Keratinocyte (primary cell): ENCODE measurements around the gene SMIM23. TPM values are rescaled to one million over a fixed set of nuclear protein-coding genes. Genes with fewer than 3 reads are reported as not detected.

Source experiments
- DNase-seq: peaks from one replicate; pipeline ENCODE4 v3.0.0-alpha.2; 2011; ENCODE audit warnings: low read depth, missing footprints, low spot score
- FAIRE-seq: peaks from 2 replicates; lab custom pipeline; 2011; peaks lifted over from hg19 to GRCh38; lab: Jason Lieb, UNC
- H2AFZ ChIP-seq: 2 replicates; pipeline ENCODE4 v1.6.0; 2012; ENCODE audit warnings: low read length, control low read depth, inconsistent platforms; ENCODE audit not compliant: control insufficient read depth
- H3K27ac ChIP-seq: 2 replicates; pipeline ENCODE4 v1.5.1; 2011; ENCODE audit warnings: low read length; ENCODE audit not compliant: control insufficient read depth, insufficient read depth
- H3K27me3 ChIP-seq: 3 replicates; pipeline ENCODE4 v1.6.0; 2011; ENCODE audit warnings: low read length; ENCODE audit not compliant: control insufficient read depth, insufficient read depth; ENCODE audit errors: extremely low read depth
- H3K36me3 ChIP-seq, 2 experiments: 2 replicates in 1 of 2; 3 replicates in 1 of 2; pipeline ENCODE4 v1.5.1; 2011; ENCODE audit warnings: low read length in 2 of 2, mild to moderate bottlenecking in 1 of 2; ENCODE audit not compliant: control insufficient read depth in 2 of 2, insufficient read depth in 2 of 2; ENCODE audit errors: extremely low read depth in 1 of 2
- H3K4me1 ChIP-seq: 3 replicates; pipeline ENCODE4 v1.5.1; 2011; ENCODE audit warnings: low read length; ENCODE audit not compliant: control insufficient read depth, insufficient read depth; ENCODE audit errors: extremely low read depth
- H3K4me2 ChIP-seq: 3 replicates; pipeline ENCODE4 v1.6.0; 2011; ENCODE audit warnings: low read depth, low read length; ENCODE audit not compliant: control insufficient read depth, insufficient read depth; ENCODE audit errors: extremely low read depth
- H3K4me3 ChIP-seq, 3 experiments: fragments of 200-600 bp in 1 of 3; sonication (generic) in 1 of 3; 2 replicates in 2 of 3; 3 replicates in 1 of 3; pipeline ENCODE4 v1.5.1; 2011 to 2016; ENCODE audit warnings: low read length in 3 of 3, mild to moderate bottlenecking in 3 of 3, control low read depth in 2 of 3, inconsistent platforms in 1 of 3, low read depth in 1 of 3, mixed read lengths in 1 of 3, mixed run types in 1 of 3, moderate library complexity in 1 of 3; ENCODE audit not compliant: control insufficient read depth in 2 of 3, insufficient read depth in 2 of 3; ENCODE audit errors: extremely low read depth in 1 of 3
- H3K79me2 ChIP-seq: 2 replicates; pipeline ENCODE4 v1.6.0; 2012; ENCODE audit warnings: low read length; ENCODE audit not compliant: control insufficient read depth, insufficient read depth
- H3K9ac ChIP-seq: 3 replicates; pipeline ENCODE4 v1.6.0; 2011; ENCODE audit warnings: low read length; ENCODE audit not compliant: control insufficient read depth, insufficient read depth; ENCODE audit errors: extremely low read depth
- H3K9me1 ChIP-seq: 3 replicates; pipeline ENCODE4 v1.6.0; 2011; ENCODE audit warnings: low read length; ENCODE audit not compliant: control insufficient read depth, insufficient read depth; ENCODE audit errors: extremely low read depth
- H3K9me3 ChIP-seq: 2 replicates; pipeline ENCODE4 v1.5.1; 2012; ENCODE audit warnings: low read depth, low read length; ENCODE audit not compliant: control insufficient read depth
- H4K20me1 ChIP-seq: 3 replicates; pipeline ENCODE4 v1.6.0; 2011; ENCODE audit warnings: low read length; ENCODE audit not compliant: control insufficient read depth, insufficient read depth; ENCODE audit errors: extremely low read depth
- EZH2 ChIP-seq: IDR thresholded peaks from one replicate; pipeline ENCODE4 v1.6.1; 2012; ENCODE audit warnings: inconsistent platforms, mild to moderate bottlenecking, low read length, moderate library complexity
- dilution Hi-C: fragments of 300-500 bp; cut with MboI; formaldehyde crosslinking; loops from one replicate; pipeline ENCODE4 v1.7.0; 2020; ENCODE audit warnings: low sequenced_read_pairs; ENCODE audit not compliant: extremely low pct_ligation_motif_present
- polyA plus RNA-seq, 5 experiments: library from polyadenylated mRNA; depleted of rRNA in 3 of 5; stranded (reverse) in 3 of 5; stranded (forward) in 1 of 5; unstranded in 1 of 5; fragments of >200 nt; gene quantifications; 1 replicate in 1 of 5; 2 replicates in 3 of 5; 3 replicates in 1 of 5; pipeline versions ENCODE4 v1.2.1 to v1.2.3, GENCODE V29; 2011 to 2012; ENCODE audit warnings: missing spikeins in 2 of 5, low read depth in 1 of 5, low replicate concordance in 1 of 5
- TF ChIP-seq, protein P1 (sequence below), 3 experiments: IDR thresholded peaks in 1 of 3; conservative IDR thresholded peaks in 1 of 3; optimal IDR thresholded peaks in 1 of 3; 2 replicates in 2 of 3; 3 replicates in 1 of 3; pipeline versions ENCODE3 to v1.5.1; 2011; ENCODE audit warnings: low read length in 3 of 3, mild to moderate bottlenecking in 3 of 3, moderate library complexity in 2 of 3, control low read depth in 1 of 3, inconsistent platforms in 1 of 3; ENCODE audit not compliant: insufficient read depth in 2 of 3; ENCODE audit errors: extremely low read depth in 1 of 3

The SMIM23 gene
- polyA plus RNA-seq, 1 donor (not counting 4 experiments of a cell fraction or from before 2014, with no cell fraction given), result not detected

DNA sequence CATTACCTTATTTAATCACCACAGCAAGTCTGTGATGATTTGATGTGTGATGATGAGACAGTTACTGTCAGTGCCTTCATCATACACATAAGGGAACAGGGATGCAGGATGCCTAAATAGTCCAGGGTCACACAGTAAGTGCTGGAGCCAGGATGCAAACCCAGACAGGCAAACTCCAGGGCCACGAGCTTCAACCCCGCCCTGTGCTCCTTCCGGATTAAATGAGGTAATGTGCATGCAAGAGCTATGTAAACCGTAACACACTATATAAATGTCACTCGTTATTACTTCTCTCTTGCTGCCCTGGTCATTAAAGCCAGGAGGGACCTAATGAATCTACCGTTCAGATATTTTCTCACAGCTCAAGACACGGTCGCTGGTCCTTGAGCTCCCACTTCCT, 12.8 kb downstream of the SMIM23 start:
- no peak overlapping the region for H3K27ac ChIP-seq
- H2AFZ ChIP-seq, result no peak overlapping the region
- no peaks in the 10 kb centered on the region for H3K9me3 ChIP-seq
- no peak for DNase-seq
- H3K4me3 ChIP-seq, result no peak overlapping the region
- dilution Hi-C loops, result no loop called here
- no peaks in the 10 kb centered on the region for H3K36me3 ChIP-seq
- TF ChIP-seq, protein P1, sequence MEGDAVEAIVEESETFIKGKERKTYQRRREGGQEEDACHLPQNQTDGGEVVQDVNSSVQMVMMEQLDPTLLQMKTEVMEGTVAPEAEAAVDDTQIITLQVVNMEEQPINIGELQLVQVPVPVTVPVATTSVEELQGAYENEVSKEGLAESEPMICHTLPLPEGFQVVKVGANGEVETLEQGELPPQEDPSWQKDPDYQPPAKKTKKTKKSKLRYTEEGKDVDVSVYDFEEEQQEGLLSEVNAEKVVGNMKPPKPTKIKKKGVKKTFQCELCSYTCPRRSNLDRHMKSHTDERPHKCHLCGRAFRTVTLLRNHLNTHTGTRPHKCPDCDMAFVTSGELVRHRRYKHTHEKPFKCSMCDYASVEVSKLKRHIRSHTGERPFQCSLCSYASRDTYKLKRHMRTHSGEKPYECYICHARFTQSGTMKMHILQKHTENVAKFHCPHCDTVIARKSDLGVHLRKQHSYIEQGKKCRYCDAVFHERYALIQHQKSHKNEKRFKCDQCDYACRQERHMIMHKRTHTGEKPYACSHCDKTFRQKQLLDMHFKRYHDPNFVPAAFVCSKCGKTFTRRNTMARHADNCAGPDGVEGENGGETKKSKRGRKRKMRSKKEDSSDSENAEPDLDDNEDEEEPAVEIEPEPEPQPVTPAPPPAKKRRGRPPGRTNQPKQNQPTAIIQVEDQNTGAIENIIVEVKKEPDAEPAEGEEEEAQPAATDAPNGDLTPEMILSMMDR (optimal IDR thresholded peaks at IDR 0.05 in 1 of 3, IDR thresholded peaks at IDR 0.05 in 1 of 3, conservative IDR thresholded peaks at IDR 0.05 in 1 of 3; ENCODE audit: extremely low read depth in 1 of 3, insufficient read depth in 2 of 3, low read length in 3 of 3), result no peak
- TF ChIP-seq EZH2, result no peak
- H3K79me2 ChIP-seq, result no peaks in the 10 kb centered on the region
- no peaks in the 10 kb centered on the region for H4K20me1 ChIP-seq
- H3K27me3 ChIP-seq, result no peaks in the 10 kb centered on the region
- H3K4me1 ChIP-seq, result no peaks in the 10 kb centered on the region
- H3K4me2 ChIP-seq, result no peak overlapping the region
- no peak overlapping the region for H3K9ac ChIP-seq
- FAIRE-seq, result no peak
- H3K9me1 ChIP-seq, result no peaks in the 10 kb centered on the region

DNA sequence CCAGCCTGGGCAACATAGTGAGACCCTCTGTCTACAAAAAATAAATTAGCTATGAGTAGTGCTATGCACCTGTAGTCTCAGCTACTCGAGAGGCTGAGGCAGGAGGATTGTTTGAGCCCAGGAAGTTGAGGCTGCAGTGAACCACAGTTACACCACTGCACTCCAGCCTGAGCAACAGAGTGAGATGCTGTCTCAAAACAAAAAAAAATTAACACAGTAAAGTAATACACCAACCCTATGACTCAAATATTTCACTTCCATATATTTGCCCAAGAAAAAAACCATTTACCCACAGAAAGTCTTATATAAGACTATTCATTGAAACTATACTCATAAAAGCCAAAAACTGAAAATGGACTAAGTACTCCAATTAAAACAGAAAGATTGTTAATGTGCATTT, 16.2 kb downstream of the SMIM23 start:
- no peak overlapping the region for H3K4me2 ChIP-seq
- H3K79me2 ChIP-seq, result no peaks in the 10 kb centered on the region
- H3K9me3 ChIP-seq, result no peaks in the 10 kb centered on the region
- no peak for DNase-seq
- no peak for TF ChIP-seq EZH2
- TF ChIP-seq, protein P1 (optimal IDR thresholded peaks at IDR 0.05 in 1 of 3, IDR thresholded peaks at IDR 0.05 in 1 of 3, conservative IDR thresholded peaks at IDR 0.05 in 1 of 3; ENCODE audit: extremely low read depth in 1 of 3, insufficient read depth in 2 of 3, low read length in 3 of 3), result no peak
- dilution Hi-C loops, result no loop called here
- no peaks in the 10 kb centered on the region for H3K36me3 ChIP-seq
- peaks cover 20% of the 10 kb centered on the region for H3K27me3 ChIP-seq
- no peak overlapping the region for H2AFZ ChIP-seq
- no peaks in the 10 kb centered on the region for H4K20me1 ChIP-seq
- H3K9ac ChIP-seq, result no peak overlapping the region
- no peaks in the 10 kb centered on the region for H3K9me1 ChIP-seq
- peaks cover 1% of the 10 kb centered on the region for H3K4me1 ChIP-seq
- FAIRE-seq, result no peak
- H3K4me3 ChIP-seq, result no peak overlapping the region
- H3K27ac ChIP-seq, result no peak overlapping the region
